ENCODE data around the gene CDK6.

DNA sequence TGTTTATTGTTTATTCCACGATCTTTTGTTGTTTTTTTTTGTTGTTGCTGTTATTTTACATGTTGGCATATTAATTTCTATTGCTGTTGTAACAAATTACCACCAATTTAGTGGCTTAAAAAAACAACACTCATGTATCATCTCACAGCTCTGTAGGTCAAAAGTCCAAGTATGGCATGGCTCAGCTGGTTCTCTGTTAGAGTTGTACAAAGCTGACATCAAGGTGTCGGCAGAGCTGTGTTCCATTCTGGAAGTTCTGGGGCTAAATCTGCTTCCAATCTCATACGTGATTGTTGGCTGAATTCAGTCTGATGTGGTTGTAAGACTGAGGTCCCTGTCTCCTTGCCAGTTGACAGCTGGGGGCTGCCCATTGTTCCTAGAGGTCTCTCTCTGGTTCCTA, 186.0 kb downstream of the CDK6 start:
- TF ChIP-seq, protein P1, sequence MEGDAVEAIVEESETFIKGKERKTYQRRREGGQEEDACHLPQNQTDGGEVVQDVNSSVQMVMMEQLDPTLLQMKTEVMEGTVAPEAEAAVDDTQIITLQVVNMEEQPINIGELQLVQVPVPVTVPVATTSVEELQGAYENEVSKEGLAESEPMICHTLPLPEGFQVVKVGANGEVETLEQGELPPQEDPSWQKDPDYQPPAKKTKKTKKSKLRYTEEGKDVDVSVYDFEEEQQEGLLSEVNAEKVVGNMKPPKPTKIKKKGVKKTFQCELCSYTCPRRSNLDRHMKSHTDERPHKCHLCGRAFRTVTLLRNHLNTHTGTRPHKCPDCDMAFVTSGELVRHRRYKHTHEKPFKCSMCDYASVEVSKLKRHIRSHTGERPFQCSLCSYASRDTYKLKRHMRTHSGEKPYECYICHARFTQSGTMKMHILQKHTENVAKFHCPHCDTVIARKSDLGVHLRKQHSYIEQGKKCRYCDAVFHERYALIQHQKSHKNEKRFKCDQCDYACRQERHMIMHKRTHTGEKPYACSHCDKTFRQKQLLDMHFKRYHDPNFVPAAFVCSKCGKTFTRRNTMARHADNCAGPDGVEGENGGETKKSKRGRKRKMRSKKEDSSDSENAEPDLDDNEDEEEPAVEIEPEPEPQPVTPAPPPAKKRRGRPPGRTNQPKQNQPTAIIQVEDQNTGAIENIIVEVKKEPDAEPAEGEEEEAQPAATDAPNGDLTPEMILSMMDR (conservative IDR thresholded peaks at IDR 0.05; ENCODE audit: low read depth, low read length): no peak
- TF ChIP-seq EZH2 (IDR thresholded peaks at IDR 0.05; ENCODE audit: borderline replicate concordance, low read depth, low read length, poor library complexity, severe bottlenecking): no peak

Measured in A673 (cell line).